Measurements from ENCODE around the gene FRMD4B.

Gene FRMD4B

GRCh38 chr3:69166446-69166845 lies 219.4 kb downstream of the FRMD4B start:
- no peak for DNase-seq

- no peak for DNase-seq
These were observed 220.1 kb downstream of the FRMD4B start for GRCh38 chr3:69165744-69166143.

- DNase-seq: no peak
These were observed 221.6 kb downstream of the FRMD4B start for GRCh38 chr3:69164296-69164695.

GRCh38 chr3:69162308-69162980 lies 223.4 kb downstream of the FRMD4B start:
- DNase-seq: no peak

GRCh38 chr3:69161587-69162307 lies 224.1 kb downstream of the FRMD4B start:
- DNase-seq: peak; percentile 74

GRCh38 chr3:69160525-69160924 lies 225.4 kb downstream of the FRMD4B start:
- DNase-seq: peak; percentile 61

- DNase-seq: no peak
These were observed 225.8 kb downstream of the FRMD4B start for GRCh38 chr3:69160107-69160506.

- no peak for DNase-seq
These were observed 236.3 kb downstream of the FRMD4B start for GRCh38 chr3:69149586-69149985.

GRCh38 chr3:69145688-69146087 lies 240.2 kb downstream of the FRMD4B start:
- DNase-seq: no peak

- no peak for DNase-seq
These were observed 241.2 kb downstream of the FRMD4B start for GRCh38 chr3:69144631-69145245.

GRCh38 chr3:69143612-69144011 lies 242.3 kb downstream of the FRMD4B start:
- no peak for DNase-seq

GRCh38 chr3:69142797-69143454 lies 243.0 kb downstream of the FRMD4B start:
- no peak for DNase-seq

GRCh38 chr3:69142090-69142489 lies 243.8 kb downstream of the FRMD4B start:
- DNase-seq: no peak

GRCh38 chr3:69141313-69141712 lies 244.6 kb downstream of the FRMD4B start:
- DNase-seq: no peak

- DNase-seq: no peak
These were observed 248.5 kb downstream of the FRMD4B start for GRCh38 chr3:69137412-69137811.

GRCh38 chr3:69137005-69137404 lies 248.9 kb downstream of the FRMD4B start:
- DNase-seq: no peak

GRCh38 chr3:69130689-69131088 lies 255.2 kb downstream of the FRMD4B start:
- DNase-seq: peak; percentile 21

GRCh38 chr3:69129531-69129930 lies 256.4 kb downstream of the FRMD4B start:
- DNase-seq: no peak

- no peak for DNase-seq
These were observed 257.4 kb downstream of the FRMD4B start for GRCh38 chr3:69128509-69128908.

GRCh38 chr3:69126999-69127398 lies 258.9 kb downstream of the FRMD4B start:
- DNase-seq: no peak

GRCh38 chr3:69126216-69126615 lies 259.7 kb downstream of the FRMD4B start:
- DNase-seq: no peak

- DNase-seq: no peak
These were observed 263.5 kb downstream of the FRMD4B start, which contains the start of gene LMOD3 for GRCh38 chr3:69122403-69122802. Gene LMOD3 (minus strand): TSS chr3:69122595. CDS start chr3:69122386, 209 bp downstream.

- DNase-seq: no peak
These were observed 263.9 kb downstream of the FRMD4B start for GRCh38 chr3:69121950-69122349.

GRCh38 chr3:69121513-69121912 lies 264.4 kb downstream of the FRMD4B start:
- no peak for DNase-seq
